ENCODE data around the gene FOXE1. TPM values are rescaled to one million over a fixed set of nuclear protein-coding genes. Genes with fewer than 3 reads are reported as not detected.

FOXE1 gene
- total and polyA plus RNA-seq, 2 of the 13 experiments (the other 11 are each of a cell fraction or from before 2014, with no cell fraction given) = not detected

GRCh38 chr9:97858826-97859225 is 5.8 kb downstream of the FOXE1 start (continued):
- TF ChIP-seq ATF6 (CRISPR knock-in tag; conservative IDR thresholded peaks at IDR 0.05) (no peak), ZNF639 (CRISPR knock-in tag; conservative IDR thresholded peaks at IDR 0.05) (no peak), SOX6 (IDR thresholded peaks at IDR 0.05) (no peak), SOX6 (CRISPR knock-in tag; IDR thresholded peaks at IDR 0.05) (no peak), ZBTB7A (CRISPR knock-in tag; IDR thresholded peaks at IDR 0.05) (no peak), ZNF33A (CRISPR knock-in tag; IDR thresholded peaks at IDR 0.05; ENCODE audit: borderline replicate concordance) (no peak), KLF16 (CRISPR knock-in tag; IDR thresholded peaks at IDR 0.05) (no peak), ZNF558 (CRISPR knock-in tag; IDR thresholded peaks at IDR 0.05; ENCODE audit: borderline replicate concordance) (no peak), MEF2D (CRISPR knock-in tag; IDR thresholded peaks at IDR 0.05) (no peak), NFE2L1 (CRISPR knock-in tag; IDR thresholded peaks at IDR 0.05; ENCODE audit: borderline replicate concordance) (no peak), PBX2 (CRISPR knock-in tag; IDR thresholded peaks at IDR 0.05) (no peak), ZNF720 (CRISPR knock-in tag; IDR thresholded peaks at IDR 0.05) (no peak)
- TF ChIP-seq, protein P1, sequence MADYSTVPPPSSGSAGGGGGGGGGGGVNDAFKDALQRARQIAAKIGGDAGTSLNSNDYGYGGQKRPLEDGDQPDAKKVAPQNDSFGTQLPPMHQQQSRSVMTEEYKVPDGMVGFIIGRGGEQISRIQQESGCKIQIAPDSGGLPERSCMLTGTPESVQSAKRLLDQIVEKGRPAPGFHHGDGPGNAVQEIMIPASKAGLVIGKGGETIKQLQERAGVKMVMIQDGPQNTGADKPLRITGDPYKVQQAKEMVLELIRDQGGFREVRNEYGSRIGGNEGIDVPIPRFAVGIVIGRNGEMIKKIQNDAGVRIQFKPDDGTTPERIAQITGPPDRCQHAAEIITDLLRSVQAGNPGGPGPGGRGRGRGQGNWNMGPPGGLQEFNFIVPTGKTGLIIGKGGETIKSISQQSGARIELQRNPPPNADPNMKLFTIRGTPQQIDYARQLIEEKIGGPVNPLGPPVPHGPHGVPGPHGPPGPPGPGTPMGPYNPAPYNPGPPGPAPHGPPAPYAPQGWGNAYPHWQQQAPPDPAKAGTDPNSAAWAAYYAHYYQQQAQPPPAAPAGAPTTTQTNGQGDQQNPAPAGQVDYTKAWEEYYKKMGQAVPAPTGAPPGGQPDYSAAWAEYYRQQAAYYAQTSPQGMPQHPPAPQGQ (CRISPR knock-in tag; IDR thresholded peaks at IDR 0.05; ENCODE audit: borderline replicate concordance) = no peak
- TF ChIP-seq, protein P2, sequence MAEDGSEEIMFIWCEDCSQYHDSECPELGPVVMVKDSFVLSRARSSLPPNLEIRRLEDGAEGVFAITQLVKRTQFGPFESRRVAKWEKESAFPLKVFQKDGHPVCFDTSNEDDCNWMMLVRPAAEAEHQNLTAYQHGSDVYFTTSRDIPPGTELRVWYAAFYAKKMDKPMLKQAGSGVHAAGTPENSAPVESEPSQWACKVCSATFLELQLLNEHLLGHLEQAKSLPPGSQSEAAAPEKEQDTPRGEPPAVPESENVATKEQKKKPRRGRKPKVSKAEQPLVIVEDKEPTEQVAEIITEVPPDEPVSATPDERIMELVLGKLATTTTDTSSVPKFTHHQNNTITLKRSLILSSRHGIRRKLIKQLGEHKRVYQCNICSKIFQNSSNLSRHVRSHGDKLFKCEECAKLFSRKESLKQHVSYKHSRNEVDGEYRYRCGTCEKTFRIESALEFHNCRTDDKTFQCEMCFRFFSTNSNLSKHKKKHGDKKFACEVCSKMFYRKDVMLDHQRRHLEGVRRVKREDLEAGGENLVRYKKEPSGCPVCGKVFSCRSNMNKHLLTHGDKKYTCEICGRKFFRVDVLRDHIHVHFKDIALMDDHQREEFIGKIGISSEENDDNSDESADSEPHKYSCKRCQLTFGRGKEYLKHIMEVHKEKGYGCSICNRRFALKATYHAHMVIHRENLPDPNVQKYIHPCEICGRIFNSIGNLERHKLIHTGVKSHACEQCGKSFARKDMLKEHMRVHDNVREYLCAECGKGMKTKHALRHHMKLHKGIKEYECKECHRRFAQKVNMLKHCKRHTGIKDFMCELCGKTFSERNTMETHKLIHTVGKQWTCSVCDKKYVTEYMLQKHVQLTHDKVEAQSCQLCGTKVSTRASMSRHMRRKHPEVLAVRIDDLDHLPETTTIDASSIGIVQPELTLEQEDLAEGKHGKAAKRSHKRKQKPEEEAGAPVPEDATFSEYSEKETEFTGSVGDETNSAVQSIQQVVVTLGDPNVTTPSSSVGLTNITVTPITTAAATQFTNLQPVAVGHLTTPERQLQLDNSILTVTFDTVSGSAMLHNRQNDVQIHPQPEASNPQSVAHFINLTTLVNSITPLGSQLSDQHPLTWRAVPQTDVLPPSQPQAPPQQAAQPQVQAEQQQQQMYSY (CRISPR knock-in tag; IDR thresholded peaks at IDR 0.05) = no peak
